Kidney (tissue), 14 donors: ENCODE data around the gene EIF4G1. TPM values are rescaled to one million over a fixed set of nuclear protein-coding genes. Genes with fewer than 3 reads are reported as not detected.

Source experiments
- DNase-seq, 5 donors: peaks; one replicate each; pipeline ENCODE4 v3.0.0-alpha.2; 2013 to 2020
- FAIRE-seq: peaks from 2 replicates; lab custom pipeline; 2012; peaks lifted over from hg19 to GRCh38; lab: Jason Lieb, UNC
- H3K27ac ChIP-seq, 2 donors: one replicate each; pipeline ENCODE4 v1.7.0; 2013; ENCODE audit warnings: low read depth in 2 of 2, low read length in 2 of 2, inconsistent platforms in 1 of 2
- H3K27me3 ChIP-seq: one replicate; pipeline ENCODE4 v1.7.1; 2013; ENCODE audit warnings: low read length, inconsistent platforms; ENCODE audit not compliant: control insufficient read depth, insufficient read depth
- H3K36me3 ChIP-seq, 3 donors: one replicate each; pipeline versions ENCODE4 v1.7.0 to v1.7.1; 2013; ENCODE audit warnings: low read length in 3 of 3, control low read depth in 1 of 3, inconsistent platforms in 1 of 3; ENCODE audit not compliant: insufficient read depth in 3 of 3, control insufficient read depth in 2 of 3
- H3K4me1 ChIP-seq, 3 donors: one replicate each; pipeline versions ENCODE4 v1.7.0 to v1.7.1; 2013; ENCODE audit warnings: low read length in 3 of 3, inconsistent platforms in 1 of 3, low read depth in 1 of 3; ENCODE audit not compliant: control insufficient read depth in 2 of 3, insufficient read depth in 2 of 3
- H3K4me3 ChIP-seq, 3 donors: one replicate each; pipeline versions ENCODE4 v1.7.0 to v1.8.1; 2013; ENCODE audit warnings: low read length in 3 of 3, control low read depth in 1 of 3, inconsistent platforms in 1 of 3
- H3K9ac ChIP-seq, 3 donors: one replicate each; pipeline versions ENCODE4 v1.7.0 to v1.7.1; 2013; ENCODE audit warnings: low read length in 3 of 3, control low read depth in 1 of 3, inconsistent platforms in 1 of 3
- H3K9me3 ChIP-seq, 3 donors: one replicate each; pipeline versions ENCODE4 v1.7.0 to v1.7.1; 2013; ENCODE audit warnings: low read length in 3 of 3, control low read depth in 1 of 3, inconsistent platforms in 1 of 3; ENCODE audit not compliant: control insufficient read depth in 2 of 3, insufficient read depth in 1 of 3
- intact Hi-C: fragments of 100-400 bp; cut with DNase I; formaldehyde crosslinking; loops from one replicate; pipeline ENCODE4 v1.11.1; 2022
- polyA plus RNA-seq: library from polyadenylated mRNA; stranded (reverse); fragments of 350-450 nt; fragmentation: Illumina TruSeq; extraction: RNeasy Lipid Tissue Mini Kit (QIAGEN cat#74804); gene quantifications from one replicate; pipeline ENCODE4 v1.2.3, GENCODE V29; 2014; ENCODE audit warnings: low read depth, low replicate concordance; ENCODE audit not compliant: insufficient read depth
- total RNA-seq: library from RNA; stranded (reverse); fragmentation: NEBNext Ultra II Directional; extraction: Animal tissue kit (Norgen Biotek cat#: 25700); gene quantifications from one replicate; pipeline ENCODE4 v1.2.1, GENCODE V29; 2021
- TF ChIP-seq, protein P1 (sequence below): IDR thresholded peaks from 3 replicates; pipeline ENCODE4 v1.5.1; 2012; ENCODE audit warnings: mild to moderate bottlenecking, moderate library complexity, borderline replicate concordance; ENCODE audit not compliant: insufficient read depth; ENCODE audit errors: extremely low read depth
- donor health status: control.
- donor health status: control.
- donor health status: control.
- donor health status: control.
- donor health status: control.
- donor health status: DM: yes; HTN: yes; CAD: no.
- donor health status: Normal renal cell carcinoma (clear cell type).

EIF4G1 gene
- total and polyA plus RNA-seq, 2 donors from 2014 or later = 118 to 327 TPM

GRCh38 chr3:184334470-184335158, 20.2 kb downstream of the EIF4G1 start:
- FAIRE-seq (no peak), DNase-seq (peak in 1 of 5 donors; percentile 73)
- H3K9ac ChIP-seq = no peak overlapping the region
- no peaks in the 10 kb centered on the region for H3K27me3 ChIP-seq
- peaks cover 18 to 47% (median 34%) of the 10 kb centered on the region in 3 donors for H3K36me3 ChIP-seq
- TF ChIP-seq, protein P1, sequence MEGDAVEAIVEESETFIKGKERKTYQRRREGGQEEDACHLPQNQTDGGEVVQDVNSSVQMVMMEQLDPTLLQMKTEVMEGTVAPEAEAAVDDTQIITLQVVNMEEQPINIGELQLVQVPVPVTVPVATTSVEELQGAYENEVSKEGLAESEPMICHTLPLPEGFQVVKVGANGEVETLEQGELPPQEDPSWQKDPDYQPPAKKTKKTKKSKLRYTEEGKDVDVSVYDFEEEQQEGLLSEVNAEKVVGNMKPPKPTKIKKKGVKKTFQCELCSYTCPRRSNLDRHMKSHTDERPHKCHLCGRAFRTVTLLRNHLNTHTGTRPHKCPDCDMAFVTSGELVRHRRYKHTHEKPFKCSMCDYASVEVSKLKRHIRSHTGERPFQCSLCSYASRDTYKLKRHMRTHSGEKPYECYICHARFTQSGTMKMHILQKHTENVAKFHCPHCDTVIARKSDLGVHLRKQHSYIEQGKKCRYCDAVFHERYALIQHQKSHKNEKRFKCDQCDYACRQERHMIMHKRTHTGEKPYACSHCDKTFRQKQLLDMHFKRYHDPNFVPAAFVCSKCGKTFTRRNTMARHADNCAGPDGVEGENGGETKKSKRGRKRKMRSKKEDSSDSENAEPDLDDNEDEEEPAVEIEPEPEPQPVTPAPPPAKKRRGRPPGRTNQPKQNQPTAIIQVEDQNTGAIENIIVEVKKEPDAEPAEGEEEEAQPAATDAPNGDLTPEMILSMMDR = no peak
- H3K4me1 ChIP-seq = peaks cover 0 to 29% (median 11%) of the 10 kb centered on the region in 3 donors
- peak overlapping the region; percentile 14 to 95 for H3K27ac ChIP-seq
- intact Hi-C loops = no loop called here
- no peak overlapping the region for H3K4me3 ChIP-seq
- H3K9me3 ChIP-seq = no peaks in the 10 kb centered on the region

DNA sequence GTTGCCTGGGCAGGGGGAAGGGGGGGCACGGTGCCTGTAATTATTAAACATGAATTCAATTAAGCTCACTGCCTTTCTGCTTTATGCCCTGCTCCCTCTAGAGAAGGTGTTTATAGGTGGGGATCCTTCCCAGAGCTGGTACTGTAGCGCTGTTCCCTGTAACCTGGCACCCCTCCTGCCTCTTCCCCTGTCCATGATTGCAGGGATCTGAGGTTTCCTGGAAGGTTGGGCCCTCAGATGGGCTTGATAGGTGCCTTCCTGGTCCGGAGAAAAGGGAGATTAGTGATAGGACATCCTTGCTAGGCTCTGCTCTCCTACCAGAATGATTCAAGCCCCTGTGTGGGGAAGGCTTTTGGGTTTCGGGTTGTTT, 20.9 kb downstream of the EIF4G1 start:
- no peaks in the 10 kb centered on the region for H3K9me3 ChIP-seq
- no peak for DNase-seq
- H3K27ac ChIP-seq = peak overlapping the region; percentile 93 to 95
- no peak for FAIRE-seq
- TF ChIP-seq, protein P1 = no peak
- H3K27me3 ChIP-seq = no peaks in the 10 kb centered on the region
- intact Hi-C loops = no loop called here
- peak overlapping the region in 2 of 3 donors; percentile 29 to 78 for H3K9ac ChIP-seq
- peak overlapping the region; percentile 15 to 84 (median 64) for H3K4me3 ChIP-seq
- H3K36me3 ChIP-seq = peaks cover 18 to 43% (median 32%) of the 10 kb centered on the region in 3 donors
- H3K4me1 ChIP-seq = peaks cover 0 to 29% (median 11%) of the 10 kb centered on the region in 3 donors

DNA sequence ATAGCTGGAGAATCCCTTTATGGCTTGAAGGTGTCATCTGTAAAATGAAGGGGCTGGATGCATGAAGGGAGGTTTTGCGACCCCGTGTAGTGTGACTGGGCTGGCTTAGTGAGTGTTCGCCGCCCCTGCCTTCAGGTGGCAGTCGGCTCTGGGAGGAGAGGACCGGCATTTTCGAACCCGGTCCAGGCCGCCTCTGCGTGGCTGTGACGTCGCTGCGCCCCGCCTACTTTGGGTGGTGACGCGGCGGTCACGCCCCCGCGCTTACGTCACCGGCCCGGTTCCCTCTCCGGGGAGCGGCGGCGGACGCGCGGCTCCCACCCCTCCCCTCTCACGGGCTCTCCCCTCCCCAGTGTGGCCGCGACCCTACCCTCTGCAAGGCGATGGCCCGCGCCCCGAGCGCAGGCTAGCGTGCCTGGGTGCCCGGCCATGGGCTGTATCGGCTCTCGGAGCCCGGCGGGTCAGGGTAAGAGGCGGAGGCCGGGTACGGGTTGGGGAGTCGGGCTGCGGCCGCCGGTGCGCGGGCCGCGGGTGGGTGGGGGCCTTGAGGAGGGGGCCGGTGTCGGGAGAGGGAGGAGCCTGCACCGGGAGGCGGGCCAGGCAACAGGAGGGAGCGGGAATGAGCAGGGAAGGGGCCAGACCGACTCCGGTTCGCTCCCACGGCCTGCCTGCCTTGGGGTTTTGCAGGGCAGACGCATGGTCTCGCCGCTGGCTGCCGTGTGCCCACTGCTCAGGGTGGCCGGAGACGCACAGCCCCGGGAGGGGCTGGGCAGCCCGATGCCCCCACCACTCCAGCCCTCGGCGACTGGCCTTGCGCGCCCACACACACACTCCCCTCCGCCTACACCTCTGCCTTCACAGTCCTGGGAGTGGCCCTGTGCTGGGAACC, 21.5 kb downstream of the EIF4G1 start:
- peak overlapping the region; percentile 29 to 78 (median 77) for H3K9ac ChIP-seq
- H3K4me3 ChIP-seq = peak overlapping the region; percentile 64 to 84 (median 83)
- DNase-seq (peak; percentile 88 to 95 (median 91)), FAIRE-seq (no peak)
- no peaks in the 10 kb centered on the region for H3K27me3 ChIP-seq
- no peaks in the 10 kb centered on the region for H3K9me3 ChIP-seq
- TF ChIP-seq, protein P1 = no peak
- H3K27ac ChIP-seq = peak overlapping the region; percentile 93 to 95
- peaks cover 0 to 29% (median 11%) of the 10 kb centered on the region in 3 donors for H3K4me1 ChIP-seq
- H3K36me3 ChIP-seq = peaks cover 18 to 42% (median 31%) of the 10 kb centered on the region in 3 donors
- intact Hi-C loops = no loop called here
